CD4-positive, alpha-beta T cell (primary cell): ENCODE results near the gene RNF128. TPM values are rescaled to one million over a fixed set of nuclear protein-coding genes. Genes with fewer than 3 reads are reported as not detected.

Experiments
- ATAC-seq: fragments of 200-7000 bp; cut with Tn5 transposase; one replicate; pipeline ENCODE4 v1.10.0; 2022; ENCODE audit warnings: mild to moderate bottlenecking; ENCODE audit not compliant: poor library complexity
- CTCF ChIA-PET: fragments of 350-600 bp; sonication (Branson Sonifier 250); formaldehyde crosslinking; loops from one replicate; lab custom pipeline; 2021; ENCODE audit warnings: antibody characterized with exemption, inconsistent platforms; lab: Charles Lee
- POLR2A ChIA-PET: fragments of 350-600 bp; sonication (Branson Sonifier 250); formaldehyde crosslinking; loops from one replicate; lab custom pipeline; 2021; ENCODE audit warnings: antibody characterized with exemption, inconsistent platforms; lab: Charles Lee
- DNase-seq, 14 experiments: peaks; one replicate each; pipeline ENCODE4 v3.0.0-alpha.2; 2013 to 2020; ENCODE audit warnings: mixed read lengths in 2 of 14
- H3K27ac ChIP-seq, 2 donors: one replicate each; pipeline versions ENCODE4 v1.5.1 to v1.7.0; 2013; ENCODE audit warnings: low read length in 2 of 2, low read depth in 1 of 2, mild to moderate bottlenecking in 1 of 2
- H3K27me3 ChIP-seq, 2 experiments: 1 replicate in 1 of 2; 2 replicates in 1 of 2; pipeline versions ENCODE4 v1.6.1 to v1.7.0; 2013; ENCODE audit warnings: low read length in 2 of 2, control low read depth in 1 of 2, mild to moderate bottlenecking in 1 of 2, moderate library complexity in 1 of 2; ENCODE audit not compliant: insufficient read depth in 2 of 2, control insufficient read depth in 1 of 2
- H3K36me3 ChIP-seq: one replicate; pipeline ENCODE4 v1.6.1; 2013; ENCODE audit warnings: low read length, control low read depth; ENCODE audit not compliant: insufficient read depth
- H3K4me1 ChIP-seq: one replicate; pipeline ENCODE4 v1.6.1; 2013; ENCODE audit warnings: low read length, control low read depth; ENCODE audit not compliant: insufficient read depth
- H3K4me3 ChIP-seq: one replicate; pipeline ENCODE4 v1.5.1; 2013; ENCODE audit warnings: mild to moderate bottlenecking, low read length, moderate library complexity
- H3K9me3 ChIP-seq, 2 experiments: 1 replicate in 1 of 2; 2 replicates in 1 of 2; pipeline versions ENCODE4 v1.6.1 to v1.7.0; 2013; ENCODE audit warnings: low read length in 2 of 2, mild to moderate bottlenecking in 2 of 2, control low read depth in 1 of 2, moderate library complexity in 1 of 2; ENCODE audit not compliant: control insufficient read depth in 1 of 2, insufficient read depth in 1 of 2
- H3K27ac Mint-ChIP-seq: one replicate; pipeline ENCODE4 v1.8.0; 2020; ENCODE audit warnings: mixed read lengths
- H3K27me3 Mint-ChIP-seq: one replicate; pipeline ENCODE4 v1.8.0; 2021; ENCODE audit warnings: mixed read lengths
- H3K36me3 Mint-ChIP-seq: one replicate; pipeline ENCODE4 v1.8.0; 2021; ENCODE audit warnings: low read depth, mixed read lengths
- H3K4me1 Mint-ChIP-seq: one replicate; pipeline ENCODE4 v1.8.0; 2021; ENCODE audit warnings: low read depth, mixed read lengths
- H3K4me3 Mint-ChIP-seq: one replicate; pipeline ENCODE4 v1.8.0; 2020; ENCODE audit warnings: mild to moderate bottlenecking, mixed read lengths
- H3K9me3 Mint-ChIP-seq: one replicate; pipeline ENCODE4 v1.8.0; 2020; ENCODE audit warnings: mixed read lengths
- CTCF ChIP-seq: fragments of 200-600 bp; IDR thresholded peaks from one replicate; pipeline ENCODE4 v1.8.0; 2022; ENCODE audit warnings: antibody characterized with exemption, mild to moderate bottlenecking
- intact Hi-C, 2 experiments: fragments of 100-400 bp; cut with DNase I in 1 of 2; cut with micrococcal nuclease in 1 of 2; formaldehyde crosslinking; loops; one replicate each; pipeline versions ENCODE4 v1.15.1 to v1.9.0; 2023 to 2025; cut with DNase I, micrococcal nuclease
- total RNA-seq, 174 experiments: library from RNA in 2 of 174; stranded (reverse) in 2 of 174; gene quantifications; one replicate each; pipeline ENCODE4 v1.2.3 and lab custom pipeline; 2021 to 2026

Gene RNF128
- total RNA-seq, 2 experiments from 2014 or later: not detected

GRCh38 chrX:106710771-106711170 is 15.7 kb upstream of the RNF128 start:
- H3K4me3 ChIP-seq: no peak overlapping the region
- ChIA-PET CTCF (interaction anchor here (0.7 kb wide), 1 partner anchor 62 kb away, joined by 3 read pairs; no protein-coding TSS in a partner anchor), POLR2A (no interaction called here)
- no peak for TF ChIP-seq CTCF
- DNase-seq (no peak), ATAC-seq (no peak)
- H3K27ac ChIP-seq: no peak overlapping the region
- no peaks in the 10 kb centered on the region for H3K9me3 ChIP-seq
- Mint-ChIP-seq H3K36me3 (no peaks in the 10 kb centered on the region), H3K9me3 (no peaks in the 10 kb centered on the region), H3K4me1 (no peaks in the 10 kb centered on the region), H3K27me3 (no peaks in the 10 kb centered on the region), H3K27ac (no peak overlapping the region), H3K4me3 (no peak overlapping the region)
- intact Hi-C loops: no loop called here
- no peaks in the 10 kb centered on the region for H3K36me3 ChIP-seq
- no peaks in the 10 kb centered on the region for H3K4me1 ChIP-seq
- H3K27me3 ChIP-seq: no peaks in the 10 kb centered on the region

- Mint-ChIP-seq H3K27ac (no peak overlapping the region), H3K36me3 (no peaks in the 10 kb centered on the region)
- CTCF ChIA-PET: no interaction called here
Measured at GRCh38 chrX:106711375-106711774, 15.1 kb upstream of the RNF128 start.

GRCh38 chrX:106716004-106716403 is 10.5 kb upstream of the RNF128 start:
- no peak for ATAC-seq
- no peak overlapping the region for H3K27ac ChIP-seq
- H3K27me3 Mint-ChIP-seq: peaks cover 3% of the 10 kb centered on the region
- CTCF ChIA-PET: no interaction called here
- no peak overlapping the region for H3K4me3 ChIP-seq
- H3K36me3 Mint-ChIP-seq: no peaks in the 10 kb centered on the region
- no peak for TF ChIP-seq CTCF
- H3K4me1 Mint-ChIP-seq: no peaks in the 10 kb centered on the region
- intact Hi-C loops: no loop called here
- no peaks in the 10 kb centered on the region for H3K36me3 ChIP-seq
- DNase-seq: no peak
- H3K27ac Mint-ChIP-seq: no peak overlapping the region
- H3K9me3 Mint-ChIP-seq: no peaks in the 10 kb centered on the region
- H3K4me3 Mint-ChIP-seq: no peak overlapping the region
- no peaks in the 10 kb centered on the region for H3K9me3 ChIP-seq
- H3K4me1 ChIP-seq: no peaks in the 10 kb centered on the region
- H3K27me3 ChIP-seq: no peaks in the 10 kb centered on the region
- POLR2A ChIA-PET: no interaction called here

More at GRCh38 chrX:106711375-106711774, 15.1 kb upstream of the RNF128 start:
- no peak for ATAC-seq
- DNase-seq: no peak
- Histone ChIP-seq H3K36me3 (no peaks in the 10 kb centered on the region), H3K27ac (no peak overlapping the region), H3K9me3 (no peaks in the 10 kb centered on the region), H3K4me1 (no peaks in the 10 kb centered on the region), H3K27me3 (no peaks in the 10 kb centered on the region), H3K4me3 (no peak overlapping the region)
- TF ChIP-seq CTCF: no peak
- intact Hi-C loops: no loop called here
- Mint-ChIP-seq H3K9me3 (no peaks in the 10 kb centered on the region), H3K4me1 (no peaks in the 10 kb centered on the region), H3K27me3 (no peaks in the 10 kb centered on the region), H3K4me3 (no peak overlapping the region)
- POLR2A ChIA-PET: no interaction called here
